Measurements from ENCODE around the gene REXO4.
A peak's percentile ranks its signal among the peaks of the same experiment; 100 is the strongest.
"Not testable (repeated sequence)": the region's sequence is repeated elsewhere in the genome, so short reads cannot be mapped to it uniquely, and the experiment has no call there.

Gene REXO4

GRCh38 chr9:133417541-133418461, at the start of gene REXO4:
Gene REXO4 (minus strand): TSS chr9:133418010. CDS start chr9:133417844, 166 bp downstream.
- peak; percentile 61 for DNase-seq (ENCODE audit: low read depth)

GRCh38 chr9:133467101-133467500, 49.3 kb upstream of the REXO4 start:
- no peak for DNase-seq (ENCODE audit: low read depth)

GRCh38 chr9:133465984-133466383, 48.2 kb upstream of the REXO4 start:
- no peak for DNase-seq (ENCODE audit: low read depth)

DNA sequence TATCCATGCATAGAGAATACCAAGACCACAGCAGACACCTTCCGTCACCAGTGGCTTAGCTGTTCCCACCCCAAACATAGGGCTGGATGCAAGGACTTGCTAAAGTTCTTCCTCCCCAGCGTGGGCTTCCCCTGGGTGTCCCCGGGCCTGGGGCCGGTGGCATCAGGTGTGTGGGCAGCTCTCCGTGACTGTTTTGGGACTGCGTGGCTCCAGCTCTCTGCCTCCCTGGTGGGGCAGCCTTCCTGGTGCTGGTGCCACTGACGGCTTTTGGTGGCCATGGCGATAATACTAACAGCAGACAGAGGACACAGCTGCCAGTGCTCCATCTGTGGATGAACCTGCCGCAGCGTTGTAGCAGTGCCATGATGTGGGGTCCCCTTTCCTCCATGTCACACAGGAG, 46.8 kb upstream of the REXO4 start:
- DNase-seq (ENCODE audit: low read depth), result no peak

GRCh38 chr9:133463864-133464615, 46.2 kb upstream of the REXO4 start:
- no peak for DNase-seq (ENCODE audit: low read depth)

DNA sequence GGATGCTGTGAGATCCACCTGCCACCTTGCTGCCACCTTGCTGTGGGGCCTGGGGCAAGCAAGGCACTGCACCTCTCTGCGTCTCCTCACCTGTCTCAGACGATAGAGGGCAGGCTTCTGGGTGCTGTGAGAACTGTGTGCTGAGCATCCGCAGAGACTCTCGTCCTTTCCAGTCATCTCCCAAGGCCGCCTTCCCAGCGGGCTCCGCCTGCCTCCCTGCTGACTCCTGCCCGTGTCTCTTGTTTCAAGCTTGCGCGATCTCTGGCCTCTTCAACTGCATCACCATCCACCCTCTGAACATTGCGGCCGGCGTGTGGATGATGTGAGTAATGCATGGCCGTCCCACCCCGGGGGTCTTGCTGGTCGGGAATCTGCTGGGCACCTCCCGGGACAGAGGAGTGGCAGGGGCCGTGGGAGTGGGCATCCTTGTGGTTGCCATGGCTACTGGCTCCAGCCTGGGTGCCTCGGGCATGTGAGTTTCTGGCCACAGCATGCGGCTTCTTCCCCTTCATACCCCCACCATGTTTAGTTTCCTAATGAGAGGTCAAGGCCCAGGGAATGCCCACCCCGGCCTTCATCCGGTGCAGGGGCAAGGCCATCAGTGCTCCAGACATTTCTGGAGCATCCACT, 45.5 kb upstream of the REXO4 start:
- no peak for DNase-seq (ENCODE audit: low read depth)

DNA sequence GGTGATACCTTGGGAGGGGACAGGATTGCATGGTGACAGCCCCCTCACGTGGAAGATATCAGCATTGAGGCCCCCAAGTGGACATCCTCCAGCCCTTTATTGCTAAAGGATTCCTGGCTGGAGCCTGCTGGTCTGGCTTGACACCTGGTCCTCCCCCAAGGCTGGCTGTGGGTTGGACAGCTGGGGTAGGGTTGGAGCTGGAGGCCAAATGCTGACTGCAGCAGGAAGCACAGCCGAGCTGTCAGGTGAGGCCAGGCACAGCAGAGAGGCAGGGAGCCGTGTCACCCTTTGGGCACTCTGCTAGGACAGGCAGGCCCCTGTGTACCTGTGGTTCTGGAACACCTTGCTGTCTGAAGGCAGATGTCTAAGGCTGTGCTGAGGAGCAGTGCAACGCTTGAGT, 44.2 kb upstream of the REXO4 start:
- DNase-seq (ENCODE audit: low read depth), result no peak

DNA sequence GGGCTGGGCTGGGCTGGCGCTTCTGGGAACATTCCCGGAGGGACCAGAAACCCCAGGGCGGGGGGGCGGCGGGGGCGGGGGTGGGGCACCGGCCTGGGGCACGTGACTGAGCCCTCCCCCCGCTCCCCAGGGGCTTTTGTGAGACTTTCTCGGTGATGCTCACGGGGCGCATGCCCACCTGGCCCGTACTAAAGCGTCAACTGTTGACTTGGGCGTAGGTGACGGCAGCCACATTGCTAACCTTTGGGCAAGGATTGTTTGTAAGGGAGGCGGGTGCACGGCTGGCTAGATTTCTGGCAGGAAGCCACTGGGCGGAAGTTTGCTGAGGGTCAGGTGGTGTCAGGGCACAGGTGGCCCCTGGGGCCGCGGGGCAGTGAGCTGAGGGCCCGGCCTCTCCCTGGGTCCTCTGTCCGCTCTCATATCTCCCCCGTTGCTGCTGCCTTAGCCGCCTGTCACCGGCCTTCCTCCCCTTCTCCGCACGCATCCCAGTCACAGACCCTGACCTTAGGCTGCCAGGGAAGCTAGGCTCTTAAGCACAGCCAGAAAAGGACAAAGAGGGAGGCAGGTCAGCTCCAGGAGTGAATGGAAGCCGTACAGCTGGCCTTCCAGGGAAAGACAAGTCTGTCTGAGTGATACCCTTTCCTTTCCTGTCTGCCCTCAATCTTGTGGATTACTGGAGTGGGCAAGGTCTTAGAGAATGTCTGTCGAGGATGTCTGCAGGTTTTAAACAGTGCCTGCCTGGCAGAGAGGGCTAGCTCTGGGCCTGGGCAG, 42.8 kb upstream of the REXO4 start:
- DNase-seq (ENCODE audit: low read depth), result no peak

DNA sequence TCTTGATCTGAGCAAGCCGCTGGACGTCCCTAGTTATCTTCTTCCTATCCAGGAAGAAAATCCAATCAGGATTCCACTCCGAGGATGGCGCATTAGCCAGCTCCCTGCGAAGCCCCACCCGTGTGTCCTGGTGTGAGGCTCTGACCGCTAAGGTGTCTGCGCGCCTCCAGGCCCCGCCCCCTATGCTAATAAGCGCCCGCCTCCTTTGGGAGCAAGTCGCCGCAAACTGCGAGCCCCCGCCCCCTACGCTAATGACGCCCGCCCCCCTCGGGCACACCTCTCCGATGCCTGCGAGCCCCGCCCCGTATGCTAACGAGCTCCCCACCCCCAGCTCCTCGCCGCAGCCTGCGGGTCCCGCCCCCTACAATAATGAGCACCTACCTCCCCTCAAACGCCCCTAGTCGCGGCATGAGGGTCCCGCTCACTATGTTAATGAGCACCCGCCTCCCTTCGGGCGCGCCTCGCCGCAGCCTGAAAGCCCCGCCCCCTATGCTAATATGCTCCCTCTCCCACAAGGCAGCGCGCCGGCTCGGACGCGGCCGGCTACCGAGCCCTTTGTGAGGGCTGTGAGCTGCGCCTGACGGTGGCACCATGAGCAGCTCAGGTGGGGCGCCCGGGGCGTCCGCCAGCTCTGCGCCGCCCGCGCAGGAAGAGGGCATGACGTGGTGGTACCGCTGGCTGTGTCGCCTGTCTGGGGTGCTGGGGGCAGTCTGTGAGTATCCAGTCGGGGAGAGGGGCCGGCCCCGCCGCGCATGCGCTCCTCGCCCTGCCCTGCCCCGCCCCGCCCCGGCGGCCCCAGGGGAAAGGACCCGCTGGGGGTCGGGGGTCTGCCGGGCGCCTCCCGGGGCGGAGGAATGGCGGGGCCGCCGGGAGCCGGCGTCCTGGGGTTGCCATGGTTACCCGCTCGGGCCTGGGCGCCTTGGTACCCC, 41.9 kb upstream of the REXO4 start, which contains the start of gene CACFD1:
TSS of gene CACFD1 (plus strand) at position 503 of the 929 bp plus-strand sequence. CDS start at position 592, 89 bp downstream.
- DNase-seq (ENCODE audit: low read depth), result peak; percentile 46

DNA sequence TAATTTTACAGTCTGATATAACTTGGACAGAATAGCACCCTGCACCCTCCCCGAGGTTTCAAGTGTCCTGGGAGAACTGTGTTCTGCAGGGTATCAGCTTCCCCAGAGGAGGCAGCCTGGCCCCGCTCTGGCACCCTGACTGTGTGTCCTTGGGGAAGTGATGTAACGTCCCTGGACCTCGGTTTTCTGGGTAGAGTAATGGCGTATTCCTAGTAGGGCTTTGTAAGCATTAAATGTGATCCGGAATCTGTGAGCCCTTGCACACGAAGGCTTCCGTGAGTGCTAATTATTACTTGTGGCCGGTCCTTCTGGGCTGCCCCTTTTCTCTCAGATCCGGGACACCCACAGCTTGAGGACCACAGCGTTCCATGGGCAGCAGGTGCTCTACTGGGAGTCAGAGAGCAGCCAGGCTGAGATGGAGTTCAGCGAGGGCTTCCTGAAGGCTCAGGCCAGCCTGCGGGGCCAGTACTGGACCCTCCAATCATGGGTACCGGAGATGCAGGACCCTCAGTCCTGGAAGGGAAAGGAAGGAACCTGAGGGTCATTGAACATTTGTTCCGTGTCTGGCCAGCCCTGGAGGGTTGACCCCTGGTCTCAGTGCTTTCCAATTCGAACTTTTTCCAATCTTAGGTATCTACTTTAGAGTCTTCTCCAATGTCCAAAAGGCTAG, 41.0 kb upstream of the REXO4 start:
- DNase-seq (ENCODE audit: low read depth), result no peak

DNA sequence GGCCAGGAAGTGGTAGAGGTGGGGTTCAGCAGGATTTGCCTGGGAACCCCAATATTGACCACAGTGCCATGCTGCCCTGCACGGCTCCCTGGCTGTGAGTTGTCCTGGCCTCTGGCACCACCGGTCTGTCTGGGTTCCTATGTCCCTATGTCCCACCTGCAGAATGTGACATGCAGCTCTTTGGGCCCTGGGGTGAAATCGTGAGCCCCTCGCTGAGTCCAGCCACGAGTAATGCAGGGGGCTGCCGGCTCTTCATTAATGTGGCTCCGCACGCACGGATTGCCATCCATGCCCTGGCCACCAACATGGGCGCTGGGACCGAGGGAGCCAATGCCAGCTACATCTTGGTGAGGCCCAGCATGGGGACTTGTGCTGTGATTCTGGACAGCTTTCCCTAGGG, 39.9 kb upstream of the REXO4 start:
- DNase-seq (ENCODE audit: low read depth), result no peak

DNA sequence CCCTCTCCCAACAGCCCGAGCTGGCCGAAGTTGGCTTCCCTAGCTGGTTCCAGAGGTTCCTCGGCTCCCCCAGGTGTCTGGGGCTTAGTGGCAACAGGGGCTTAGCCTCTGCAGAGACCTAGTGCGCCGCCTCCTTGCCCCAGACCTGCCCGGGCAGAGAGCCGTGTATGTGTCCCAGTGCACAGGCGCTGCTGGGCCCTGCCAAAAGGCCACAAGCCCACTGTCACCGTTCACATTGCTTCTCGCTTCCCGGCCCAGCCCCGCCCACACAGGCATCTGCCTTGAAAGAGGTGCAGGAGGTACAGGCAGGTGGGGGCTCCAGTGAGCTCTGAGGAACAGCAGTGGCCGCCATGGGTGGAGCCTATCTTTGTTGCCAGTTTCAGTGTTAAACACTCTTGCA, 39.4 kb upstream of the REXO4 start:
- no peak for DNase-seq (ENCODE audit: low read depth)

- no peak for DNase-seq (ENCODE audit: low read depth)
Observed at GRCh38 chr9:133456409-133456808, 38.6 kb upstream of the REXO4 start.

DNA sequence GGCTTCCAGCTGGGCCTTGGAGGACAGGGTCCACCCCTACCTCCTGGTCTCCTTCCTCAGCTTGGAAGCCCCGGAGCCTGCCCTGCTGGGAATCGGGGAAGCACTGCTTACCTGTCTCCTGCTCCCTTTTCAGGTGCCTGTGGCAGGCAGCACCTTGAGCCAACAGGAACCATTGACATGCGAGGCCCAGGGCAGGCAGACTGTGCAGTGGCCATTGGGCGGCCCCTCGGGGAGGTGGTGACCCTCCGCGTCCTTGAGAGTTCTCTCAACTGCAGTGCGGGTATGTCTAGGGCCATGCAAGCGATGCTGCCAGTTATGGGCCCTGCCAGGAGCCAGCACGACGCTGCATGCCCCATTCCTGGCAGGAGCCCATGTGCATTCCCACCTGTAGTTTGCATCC, 38.1 kb upstream of the REXO4 start:
- no peak for DNase-seq (ENCODE audit: low read depth)

GRCh38 chr9:133454943-133455673, 37.3 kb upstream of the REXO4 start:
- no peak for DNase-seq (ENCODE audit: low read depth)

GRCh38 chr9:133454325-133454724, 36.5 kb upstream of the REXO4 start:
- DNase-seq (ENCODE audit: low read depth), result no peak

- DNase-seq (ENCODE audit: low read depth), result no peak
Observed at GRCh38 chr9:133453651-133454050, 35.8 kb upstream of the REXO4 start.

GRCh38 chr9:133452562-133452961, 34.8 kb upstream of the REXO4 start:
- no peak for DNase-seq (ENCODE audit: low read depth)

DNA sequence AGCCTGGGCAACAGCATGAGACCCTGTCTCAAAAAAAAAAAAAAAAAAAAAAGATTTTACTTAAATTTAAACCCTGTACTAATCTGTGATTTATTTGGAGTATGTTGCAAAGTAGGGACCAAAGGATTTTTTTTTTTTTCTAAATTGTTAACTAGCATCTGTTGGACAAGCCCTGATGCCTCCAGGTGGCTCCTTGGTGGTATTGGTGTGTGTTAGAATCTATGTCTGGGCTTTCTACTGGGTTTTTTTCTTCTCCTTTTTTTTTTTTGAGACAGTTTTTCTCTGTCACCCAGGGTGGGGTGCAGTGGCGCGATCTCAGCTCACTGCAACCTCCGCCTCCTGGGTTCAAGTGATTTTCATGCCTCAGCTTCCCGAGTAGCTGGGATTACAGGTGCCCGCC, 34.1 kb upstream of the REXO4 start:
- not testable (repeated sequence) for DNase-seq (ENCODE audit: low read depth)

Data from CMK (cell line).